OCI-LY3 (cell line): Measurements from ENCODE around the gene DDX41.

Experiments
- EZH2phosphoT487 ChIP-seq: fragments of 200-600 bp; shearing (Covaris generic); IDR thresholded peaks from 2 replicates; pipeline ENCODE4 v1.6.1; 2018; ENCODE audit warnings: antibody characterized with exemption, mixed run types, low read depth
- TF ChIP-seq, protein P1 (sequence below): fragments of 200-600, 300-600 bp; sonication (generic); IDR thresholded peaks from 2 replicates; pipeline ENCODE4 v1.5.1; 2014; ENCODE audit warnings: antibody characterized with exemption, low read length, low read depth

DNA sequence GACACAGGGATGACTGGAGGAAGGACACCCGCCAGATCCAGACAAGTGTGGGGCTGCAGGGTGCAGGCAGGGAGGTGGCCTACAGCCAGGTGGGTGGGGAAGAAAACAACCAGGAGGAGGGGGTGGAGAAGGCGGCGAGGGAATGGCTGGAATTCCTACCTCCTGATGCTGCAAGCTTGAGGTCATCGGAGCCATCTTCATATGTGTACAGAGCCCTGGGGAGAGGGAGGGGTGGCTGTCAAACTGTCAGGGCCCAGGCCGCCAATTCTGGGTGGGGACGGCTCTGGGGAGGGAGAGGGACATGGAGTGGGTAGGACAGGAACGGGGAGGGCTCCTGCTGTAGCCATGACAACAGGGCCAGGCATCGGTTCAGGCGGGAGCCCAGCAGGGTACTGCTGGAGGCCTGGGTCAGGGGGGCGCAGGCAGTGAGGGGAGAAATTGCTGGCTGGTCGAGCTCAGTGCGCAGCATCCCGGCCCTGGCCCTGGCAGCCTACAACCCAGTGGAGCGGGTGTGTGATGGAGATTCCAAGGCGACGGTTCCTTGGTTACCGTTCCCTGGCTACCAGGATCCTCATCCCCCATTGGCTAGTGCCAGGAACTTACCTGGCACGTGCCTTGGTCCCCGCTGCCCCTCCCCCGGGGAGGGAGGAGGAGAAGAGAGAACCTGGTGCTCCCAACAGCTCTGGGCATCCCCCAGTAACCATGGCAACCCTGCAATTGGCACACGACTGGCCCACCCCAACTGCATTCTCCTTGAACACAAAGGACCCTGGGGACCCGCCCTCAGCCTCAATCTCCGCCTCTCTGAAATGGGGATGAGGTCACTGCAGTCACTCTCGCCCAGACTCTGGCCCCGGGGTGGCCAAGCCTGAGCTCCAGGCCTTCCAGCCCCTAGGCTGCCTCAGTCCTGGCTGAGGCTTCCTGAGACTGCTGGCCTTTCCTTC, 47.8 kb downstream of the DDX41 start:
- TF ChIP-seq, protein P1, sequence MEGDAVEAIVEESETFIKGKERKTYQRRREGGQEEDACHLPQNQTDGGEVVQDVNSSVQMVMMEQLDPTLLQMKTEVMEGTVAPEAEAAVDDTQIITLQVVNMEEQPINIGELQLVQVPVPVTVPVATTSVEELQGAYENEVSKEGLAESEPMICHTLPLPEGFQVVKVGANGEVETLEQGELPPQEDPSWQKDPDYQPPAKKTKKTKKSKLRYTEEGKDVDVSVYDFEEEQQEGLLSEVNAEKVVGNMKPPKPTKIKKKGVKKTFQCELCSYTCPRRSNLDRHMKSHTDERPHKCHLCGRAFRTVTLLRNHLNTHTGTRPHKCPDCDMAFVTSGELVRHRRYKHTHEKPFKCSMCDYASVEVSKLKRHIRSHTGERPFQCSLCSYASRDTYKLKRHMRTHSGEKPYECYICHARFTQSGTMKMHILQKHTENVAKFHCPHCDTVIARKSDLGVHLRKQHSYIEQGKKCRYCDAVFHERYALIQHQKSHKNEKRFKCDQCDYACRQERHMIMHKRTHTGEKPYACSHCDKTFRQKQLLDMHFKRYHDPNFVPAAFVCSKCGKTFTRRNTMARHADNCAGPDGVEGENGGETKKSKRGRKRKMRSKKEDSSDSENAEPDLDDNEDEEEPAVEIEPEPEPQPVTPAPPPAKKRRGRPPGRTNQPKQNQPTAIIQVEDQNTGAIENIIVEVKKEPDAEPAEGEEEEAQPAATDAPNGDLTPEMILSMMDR = no peak
- no peak for TF ChIP-seq EZH2phosphoT487
